Suprapubic skin (tissue), 4 donors: ENCODE measurements around the gene PIP4K2B. TPM values are rescaled to one million over a fixed set of nuclear protein-coding genes. Genes with fewer than 3 reads are reported as not detected.

ENCODE experiments used
- DNase-seq, 2 donors: peaks; one replicate each; pipeline ENCODE4 v3.0.0-alpha.2; 2019; ENCODE audit warnings: low spot score in 2 of 2
- H3K27ac ChIP-seq: fragments of 200-600 bp; sonication (generic); one replicate; pipeline ENCODE4 v1.5.1; 2019
- H3K27me3 ChIP-seq: fragments of 200-600 bp; sonication (generic); one replicate; pipeline ENCODE4 v1.5.1; 2019
- H3K36me3 ChIP-seq: fragments of 200-600 bp; sonication (generic); one replicate; pipeline ENCODE4 v1.5.1; 2019
- H3K4me1 ChIP-seq: fragments of 200-600 bp; sonication (generic); one replicate; pipeline ENCODE4 v1.5.1; 2019
- H3K4me3 ChIP-seq: fragments of 200-600 bp; sonication (generic); one replicate; pipeline ENCODE4 v1.5.1; 2019; ENCODE audit warnings: mild to moderate bottlenecking
- H3K9me3 ChIP-seq: fragments of 200-600 bp; sonication (generic); one replicate; pipeline ENCODE4 v1.5.1; 2019
- CTCF ChIP-seq, 2 donors: fragments of 200-600 bp in 1 of 2; fragments of 450-650 bp in 1 of 2; sonication (generic) in 1 of 2; IDR thresholded peaks; one replicate each; pipeline ENCODE4 v1.5.1; 2016 to 2019; ENCODE audit warnings: antibody characterized with exemption in 2 of 2, mild to moderate bottlenecking in 1 of 2, moderate library complexity in 1 of 2
- EP300 ChIP-seq: sonication (generic); formaldehyde crosslinking; IDR thresholded peaks from one replicate; pipeline ENCODE4 v1.6.1; 2017; ENCODE audit warnings: antibody characterized with exemption
- POLR2A ChIP-seq, 2 donors: fragments of 450-650 bp; IDR thresholded peaks; one replicate each; pipeline ENCODE4 v1.6.1; 2017; ENCODE audit warnings: antibody characterized with exemption in 2 of 2, mild to moderate bottlenecking in 2 of 2, moderate library complexity in 2 of 2
- POLR2AphosphoS5 ChIP-seq, 3 donors: sonication (generic); formaldehyde crosslinking; IDR thresholded peaks; one replicate each; pipeline ENCODE4 v1.6.1; 2017; ENCODE audit warnings: antibody characterized with exemption in 3 of 3
- WGBS: methylation state at CpG from one replicate; pipeline ENCODE4 v1.1.5; 2018; 5-methylcytosine and 5-hydroxymethylcytosine counted together
- total RNA-seq, 4 donors: library from RNA; depleted of rRNA; stranded (reverse); fragments of >200 nt; gene quantifications; one replicate each; pipeline ENCODE4 v1.1.0, GENCODE V29; 2016

The PIP4K2B gene
- total RNA-seq, 4 donors from 2014 or later, result 31.0 to 46.7 (median 38.6) TPM

GRCh38 chr17:38815576-38816193, 16.3 kb upstream of the PIP4K2B start:
- H3K9me3 ChIP-seq, result no peaks in the 10 kb centered on the region
- H3K4me1 ChIP-seq, result no peaks in the 10 kb centered on the region
- peaks cover 89% of the 10 kb centered on the region for H3K36me3 ChIP-seq
- 80% methylated on average over 8 of the region's 8 CpGs for WGBS
- H3K4me3 ChIP-seq, result no peak overlapping the region
- TF ChIP-seq EP300, result no peak
- TF ChIP-seq CTCF (IDR thresholded peaks at IDR 0.05), result no peak
- no peak for TF ChIP-seq POLR2AphosphoS5 (IDR thresholded peaks at IDR 0.05)
- no peak for TF ChIP-seq POLR2A (IDR thresholded peaks at IDR 0.05)
- DNase-seq, result no peak
- no peaks in the 10 kb centered on the region for H3K27me3 ChIP-seq
- no peak overlapping the region for H3K27ac ChIP-seq

DNA sequence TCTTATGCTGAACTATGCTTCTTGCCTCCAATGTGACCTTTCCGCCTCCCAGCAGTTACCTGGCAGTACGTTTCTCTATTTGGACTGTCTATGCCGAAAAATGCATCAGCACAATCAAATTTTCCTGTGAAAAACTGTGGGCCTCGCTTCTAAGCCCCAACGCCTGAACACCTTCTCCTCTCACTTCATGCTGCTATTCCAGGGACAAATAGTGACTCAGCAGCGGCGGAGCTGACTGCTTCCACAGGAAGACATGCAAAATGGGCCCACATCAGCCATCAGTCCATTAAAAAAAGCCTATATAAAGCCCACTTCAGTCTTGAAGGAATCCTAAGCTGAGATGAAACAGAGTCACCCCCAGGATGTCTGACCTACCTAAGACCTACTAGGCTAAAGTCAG, 10.5 kb upstream of the PIP4K2B start:
- Histone ChIP-seq H3K9me3 (no peaks in the 10 kb centered on the region), H3K36me3 (peaks cover 100% of the 10 kb centered on the region), H3K27ac (no peak overlapping the region), H3K27me3 (no peaks in the 10 kb centered on the region), H3K4me3 (no peak overlapping the region), H3K4me1 (no peaks in the 10 kb centered on the region)
- WGBS, result 88% methylated on average over 7 of the region's 7 CpGs
- no peak for TF ChIP-seq POLR2A (IDR thresholded peaks at IDR 0.05)
- TF ChIP-seq EP300, result no peak
- no peak for TF ChIP-seq POLR2AphosphoS5 (IDR thresholded peaks at IDR 0.05)
- TF ChIP-seq CTCF (IDR thresholded peaks at IDR 0.05), result no peak
- no peak for DNase-seq

- TF ChIP-seq POLR2A (IDR thresholded peaks at IDR 0.05) (no peak), EP300 (no peak), POLR2AphosphoS5 (IDR thresholded peaks at IDR 0.05) (no peak), CTCF (IDR thresholded peaks at IDR 0.05) (no peak)
- H3K27ac ChIP-seq, result peak overlapping the region; percentile 100
- WGBS, result 15% methylated on average over 14 of the region's 14 CpGs
- H3K4me3 ChIP-seq, result peak overlapping the region; percentile 94
- no peaks in the 10 kb centered on the region for H3K9me3 ChIP-seq
- no peak for DNase-seq
- peaks cover 39% of the 10 kb centered on the region for H3K36me3 ChIP-seq
- no peaks in the 10 kb centered on the region for H3K27me3 ChIP-seq
- peaks cover 34% of the 10 kb centered on the region for H3K4me1 ChIP-seq
Measured at GRCh38 chr17:38800237-38800760, 943 bp upstream of the PIP4K2B start.

GRCh38 chr17:38798614-38799500, 499 bp downstream of the PIP4K2B start:
- H3K4me1 ChIP-seq, result peaks cover 36% of the 10 kb centered on the region
- peak overlapping the region; percentile 100 for H3K27ac ChIP-seq
- H3K36me3 ChIP-seq, result peaks cover 25% of the 10 kb centered on the region
- TF ChIP-seq POLR2AphosphoS5 (IDR thresholded peaks at IDR 0.05), result peak in 1 of 3 donors; percentile 4
- TF ChIP-seq CTCF (IDR thresholded peaks at IDR 0.05), result no peak
- 0% methylated on average over 13 of the region's 53 CpGs for WGBS
- H3K4me3 ChIP-seq, result peak overlapping the region; percentile 94
- H3K9me3 ChIP-seq, result no peaks in the 10 kb centered on the region
- peak in 1 of 2 donors; percentile 80 for DNase-seq
- no peaks in the 10 kb centered on the region for H3K27me3 ChIP-seq

- Histone ChIP-seq H3K36me3 (peaks cover 15% of the 10 kb centered on the region), H3K4me3 (peak overlapping the region; percentile 94), H3K27me3 (no peaks in the 10 kb centered on the region), H3K9me3 (no peaks in the 10 kb centered on the region), H3K27ac (no peak overlapping the region), H3K4me1 (peaks cover 36% of the 10 kb centered on the region)
- TF ChIP-seq EP300 (no peak), CTCF (IDR thresholded peaks at IDR 0.05) (no peak), POLR2A (IDR thresholded peaks at IDR 0.05) (no peak), POLR2AphosphoS5 (IDR thresholded peaks at IDR 0.05) (no peak)
- WGBS, result 75% methylated on average over 6 of the region's 6 CpGs
- DNase-seq, result no peak
Measured at GRCh38 chr17:38797828-38798227, 1.5 kb downstream of the PIP4K2B start.
